ENCODE data around the gene JPH2.

- TF ChIP-seq CTCF (IDR thresholded peaks at IDR 0.05) = no peak
- TF ChIP-seq ZFX (IDR thresholded peaks at IDR 0.05; ENCODE audit: borderline replicate concordance) = no peak
Observed at GRCh38 chr20:44187054-44187771, at the start of gene JPH2.

Measured in 22Rv1 (cell line).